MCF 10A (cell line): ENCODE measurements around the gene TMEM40. TPM values are rescaled to one million over a fixed set of nuclear protein-coding genes. Genes with fewer than 3 reads are reported as not detected.
"Not testable (repeated sequence)": the region's sequence is repeated elsewhere in the genome, so short reads cannot be mapped to it uniquely, and the experiment has no call there.

Experiments used
- BruUV-seq: library from RNA; stranded (reverse); fragments of 400-500 nt; replicated peaks from 2 replicates; lab custom pipeline; 2021; lab: Mats Ljungman, UMichigan
- CTCF ChIA-PET: fragments of 300-600 bp; sonication (Branson Sonifier 250); formaldehyde crosslinking; extraction: SDS; loops from one replicate; lab custom pipeline; 2021; ENCODE audit warnings: antibody characterized with exemption, inconsistent platforms; lab: Yijun Ruan, JAX
- POLR2A ChIA-PET: fragments of 300-600, 350-650 bp; sonication (Branson Sonifier 250); formaldehyde crosslinking; extraction: SDS; loops from one replicate; lab custom pipeline; 2020; ENCODE audit warnings: antibody characterized with exemption, inconsistent platforms; lab: Yijun Ruan, JAX
- DNase-seq: peaks from one replicate; pipeline ENCODE4 v3.0.0-alpha.2; 2018; ENCODE audit not compliant: unreplicated experiment
- H3K27ac Mint-ChIP-seq: one replicate; pipeline ENCODE4 v1.8.0; 2022; ENCODE audit warnings: mild to moderate bottlenecking, low read depth, mixed read lengths; ENCODE audit not compliant: unreplicated experiment
- H3K27me3 Mint-ChIP-seq: one replicate; pipeline ENCODE4 v1.8.0; 2022; ENCODE audit warnings: mixed read lengths; ENCODE audit not compliant: insufficient read depth, unreplicated experiment
- H3K36me3 Mint-ChIP-seq: one replicate; pipeline ENCODE4 v1.8.0; 2022; ENCODE audit warnings: mild to moderate bottlenecking, moderate library complexity, mixed read lengths; ENCODE audit not compliant: insufficient read depth, unreplicated experiment
- H3K4me1 Mint-ChIP-seq: one replicate; pipeline ENCODE4 v1.8.0; 2022; ENCODE audit warnings: mixed read lengths; ENCODE audit not compliant: insufficient read depth, unreplicated experiment
- H3K4me3 Mint-ChIP-seq: one replicate; pipeline ENCODE4 v1.8.0; 2022; ENCODE audit warnings: mild to moderate bottlenecking, moderate library complexity, mixed read lengths; ENCODE audit not compliant: unreplicated experiment
- H3K9me3 Mint-ChIP-seq: one replicate; pipeline ENCODE4 v1.8.0; 2022; ENCODE audit warnings: mixed read lengths; ENCODE audit not compliant: unreplicated experiment
- CTCF ChIP-seq: fragments of 200-600 bp; IDR thresholded peaks from one replicate; pipeline ENCODE4 v1.8.0; 2022; ENCODE audit warnings: antibody characterized with exemption, mild to moderate bottlenecking; ENCODE audit not compliant: unreplicated experiment
- intact Hi-C: fragments of 100-400 bp; cut with micrococcal nuclease; formaldehyde crosslinking; loops from 2 replicates; pipeline ENCODE4 v1.14.1; 2022
- total RNA-seq: library from RNA; stranded (reverse); gene quantifications from 2 replicates; pipeline ENCODE4 v1.2.3, GENCODE V29; 2022

TMEM40 gene
- total RNA-seq, 1 experiment from 2014 or later = 58.4 TPM

DNA sequence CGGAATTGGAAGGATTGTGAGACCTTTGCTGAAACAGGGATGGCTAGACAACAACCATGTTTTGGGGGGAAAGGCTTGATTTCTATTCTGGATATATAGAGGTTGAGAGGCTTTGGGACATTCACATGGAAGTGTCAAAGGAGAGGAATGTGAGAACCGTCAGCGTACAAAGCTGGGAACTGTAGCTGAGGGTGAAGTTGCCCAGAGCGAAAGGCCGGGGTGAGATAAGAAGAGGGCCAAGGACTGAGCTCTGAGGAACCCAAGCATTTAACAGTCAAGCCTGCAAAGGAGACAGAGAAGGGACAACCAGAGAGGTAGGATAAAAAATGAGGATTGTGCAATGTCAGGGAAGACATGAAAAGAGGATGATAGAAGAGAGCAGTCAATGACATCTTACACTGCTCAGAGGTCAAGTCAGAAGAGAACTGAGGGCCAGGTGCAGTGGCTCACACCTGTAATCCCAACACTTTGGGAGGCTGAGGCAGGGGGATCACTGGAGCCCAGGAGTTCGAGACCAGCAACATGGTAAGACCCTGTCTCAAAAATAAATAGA, 53.6 kb downstream of the TMEM40 start:
- no peak for TF ChIP-seq CTCF
- no peak overlapping the region for H3K4me3 Mint-ChIP-seq
- intact Hi-C loops = loop anchor here (5.0 to 10.0 kb wide), 3 partner anchors 103 to 571 kb away; no protein-coding TSS in a partner anchor
- BruUV-seq = no TSS peak
- H3K4me1 Mint-ChIP-seq = peaks cover 47% of the 10 kb centered on the region
- ChIA-PET POLR2A (interaction anchor here (2.4 kb wide), 1 partner anchor 41 kb away, joined by 10 read pairs; the partner anchor contains the start of gene RAF1), CTCF (interaction anchor here (0.6 to 8.3 kb wide), 8 partner anchors 9 to 143 kb away, joined by 3 to 61 read pairs (median 4); partner anchors contain the start of gene RPL32)
- H3K27me3 Mint-ChIP-seq = no peaks in the 10 kb centered on the region
- no peak for DNase-seq
- no peak overlapping the region for H3K27ac Mint-ChIP-seq
- peaks cover 5% of the 10 kb centered on the region for H3K36me3 Mint-ChIP-seq
- H3K9me3 Mint-ChIP-seq = no peaks in the 10 kb centered on the region

DNA sequence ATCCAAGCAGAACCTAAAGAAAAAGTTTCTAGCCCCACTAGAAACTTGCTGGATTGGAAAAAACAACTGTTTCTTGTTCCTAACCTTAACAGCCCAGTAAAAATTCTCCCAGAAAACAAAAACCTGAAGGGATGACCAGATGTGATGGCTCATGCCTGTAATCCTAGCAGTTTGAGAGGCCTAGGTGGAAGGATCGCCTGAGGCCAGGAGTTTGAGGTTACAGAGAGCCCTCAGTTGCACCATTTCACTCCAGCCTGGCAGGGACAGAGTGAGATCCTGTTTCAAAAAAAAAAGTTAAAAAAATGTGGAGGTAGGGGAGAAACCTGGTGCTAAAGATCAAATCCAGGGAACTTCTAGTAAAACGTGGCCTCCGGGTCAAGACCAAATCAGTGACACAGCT, 56.6 kb downstream of the TMEM40 start:
- Mint-ChIP-seq H3K9me3 (no peaks in the 10 kb centered on the region), H3K27me3 (no peaks in the 10 kb centered on the region), H3K36me3 (peaks cover 4% of the 10 kb centered on the region), H3K27ac (no peak overlapping the region), H3K4me3 (no peak overlapping the region), H3K4me1 (peaks cover 34% of the 10 kb centered on the region)
- no peak for DNase-seq
- BruUV-seq = no TSS peak
- no peak for TF ChIP-seq CTCF
- CTCF ChIA-PET = interaction anchor here (0.5 to 0.6 kb wide), 2 partner anchors 10 to 28 kb away, joined by 3 to 6 read pairs; no protein-coding TSS in a partner anchor
- POLR2A ChIA-PET = interaction anchor here (0.6 to 2.2 kb wide), 7 partner anchors 21 to 292 kb away, joined by 3 to 10 read pairs (median 4); partner anchors contain the start of gene RAF1
- intact Hi-C loops = loop anchor here (10.0 kb wide), 1 partner anchor 568 kb away; no protein-coding TSS in a partner anchor

DNA sequence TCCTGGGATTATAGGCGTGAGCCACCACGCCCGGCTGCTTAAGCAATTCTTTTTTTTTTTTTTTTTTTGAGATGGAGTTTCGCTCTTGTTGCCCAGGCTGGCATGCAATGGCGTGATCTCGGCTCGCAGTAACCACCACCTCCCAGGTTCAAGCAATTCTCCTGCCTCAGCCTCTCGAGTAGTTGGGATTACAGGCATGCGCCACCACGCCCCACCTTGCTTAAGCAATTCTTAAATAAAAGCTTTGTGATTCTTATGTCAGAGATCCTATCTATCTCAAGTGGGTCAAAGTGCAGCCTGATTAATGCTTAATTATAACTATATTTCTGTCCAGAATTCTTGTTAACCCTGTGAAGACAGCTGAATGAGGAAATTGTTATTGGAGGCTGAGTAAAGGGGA, 57.5 kb downstream of the TMEM40 start:
- not testable (repeated sequence) for H3K27me3 Mint-ChIP-seq, BruUV-seq, DNase-seq, H3K4me3 Mint-ChIP-seq, H3K27ac Mint-ChIP-seq, H3K36me3 Mint-ChIP-seq, H3K9me3 Mint-ChIP-seq
- POLR2A ChIA-PET = interaction anchor here (1.3 to 2.2 kb wide), 2 partner anchors 20 to 37 kb away, joined by 3 to 7 read pairs; no protein-coding TSS in a partner anchor
- intact Hi-C loops = loop anchor here (10.0 kb wide), 1 partner anchor 567 kb away; no protein-coding TSS in a partner anchor
- H3K4me1 Mint-ChIP-seq = peaks cover 28% of the 10 kb centered on the region
- CTCF ChIA-PET = interaction anchor here (0.6 to 0.8 kb wide), 3 partner anchors 9 to 679 kb away, joined by 3 to 5 read pairs (median 5); no protein-coding TSS in a partner anchor

DNA sequence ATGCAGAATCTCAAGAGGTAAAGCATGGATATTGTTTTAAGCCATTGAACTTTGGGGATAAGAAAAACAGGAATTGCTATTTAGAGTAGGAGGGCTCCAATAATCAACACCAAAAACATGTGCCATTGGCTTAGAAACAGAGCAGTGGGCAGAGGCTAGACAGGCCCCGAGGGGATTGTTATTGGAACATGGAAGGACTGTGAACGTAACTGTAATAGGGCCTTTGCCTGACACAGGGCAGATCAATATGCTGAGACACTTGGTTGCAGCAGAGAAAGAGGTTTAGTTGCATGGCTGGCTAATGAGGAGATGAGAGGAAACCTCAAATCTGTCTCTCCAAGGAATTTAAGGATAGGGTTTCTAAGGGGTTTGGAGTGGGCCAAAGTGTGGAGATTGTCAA, 58.3 kb downstream of the TMEM40 start:
- no TSS peak for BruUV-seq

More for the DNA sequence above, 58.3 kb downstream of the TMEM40 start:
- H3K9me3 Mint-ChIP-seq = no peaks in the 10 kb centered on the region
- intact Hi-C loops = loop anchor here (10.0 kb wide), 1 partner anchor 566 kb away; no protein-coding TSS in a partner anchor
- CTCF ChIA-PET = interaction anchor here (0.6 to 0.8 kb wide), 3 partner anchors 8 to 678 kb away, joined by 3 to 5 read pairs (median 3); partner anchors contain the start of gene TMEM40
- POLR2A ChIA-PET = no interaction called here
- DNase-seq = no peak
- H3K4me3 Mint-ChIP-seq = no peak overlapping the region
- no peak overlapping the region for H3K27ac Mint-ChIP-seq
- peaks cover 22% of the 10 kb centered on the region for H3K4me1 Mint-ChIP-seq
- H3K27me3 Mint-ChIP-seq = no peaks in the 10 kb centered on the region
- no peaks in the 10 kb centered on the region for H3K36me3 Mint-ChIP-seq
- TF ChIP-seq CTCF = no peak
